Urothelium cell line (cell line): Measurements from ENCODE around the gene GRAMD1A.
"Not testable (repeated sequence)": the region's sequence is repeated elsewhere in the genome, so short reads cannot be mapped to it uniquely, and the experiment has no call there.

Source experiments
- DNase-seq: peaks from one replicate; pipeline ENCODE4 v3.0.0; 2011; ENCODE audit warnings: low spot score, mixed read lengths
- FAIRE-seq: peaks from 2 replicates; lab custom pipeline; 2011; peaks lifted over from hg19 to GRCh38; lab: Jason Lieb, UNC

Gene GRAMD1A

GRCh38 chr19:34999498-35000337 lies at the start of gene GRAMD1A:
TSS of gene GRAMD1A (plus strand) at chr19:35000323. CDS start at chr19:35000479, 156 bp downstream.
- FAIRE-seq (peak; percentile 92), DNase-seq (peak; percentile 96)

GRCh38 chr19:34953092-34953491 lies 47.0 kb upstream of the GRAMD1A start:
- DNase-seq, result no peak
- FAIRE-seq, result no peak

GRCh38 chr19:34957830-34958751 lies 42.0 kb upstream of the GRAMD1A start:
- no peak for FAIRE-seq
- no peak for DNase-seq

GRCh38 chr19:34959021-34959420 lies 41.1 kb upstream of the GRAMD1A start:
- no peak for DNase-seq
- FAIRE-seq, result no peak

- DNase-seq, result peak; percentile 75
- no peak for FAIRE-seq
Measured at GRCh38 chr19:34960103-34960805, 39.9 kb upstream of the GRAMD1A start.

GRCh38 chr19:34960940-34961679 lies 39.0 kb upstream of the GRAMD1A start:
- no peak for DNase-seq
- no peak for FAIRE-seq

- FAIRE-seq, result no peak
- DNase-seq, result no peak
Measured at GRCh38 chr19:34961775-34962686, 38.1 kb upstream of the GRAMD1A start.

- DNase-seq (no peak), FAIRE-seq (no peak)
Measured at GRCh38 chr19:34962687-34963572, 37.2 kb upstream of the GRAMD1A start.

GRCh38 chr19:34963573-34964406 lies 36.3 kb upstream of the GRAMD1A start, which contains the start of gene ZNF792:
TSS of gene ZNF792 (minus strand) at chr19:34964229. CDS start at chr19:34963662, 567 bp downstream.
- no peak for FAIRE-seq
- peak; percentile 79 for DNase-seq

- FAIRE-seq (no peak), DNase-seq (no peak)
Measured at GRCh38 chr19:34964598-34964997, 35.5 kb upstream of the GRAMD1A start.

- DNase-seq, FAIRE-seq: not testable (repeated sequence)
Measured at GRCh38 chr19:34965505-34965904, 34.6 kb upstream of the GRAMD1A start.

GRCh38 chr19:34967551-34967950 lies 32.6 kb upstream of the GRAMD1A start:
- no peak for DNase-seq
- FAIRE-seq, result no peak

- DNase-seq, result no peak
- no peak for FAIRE-seq
Measured at GRCh38 chr19:34969721-34970120, 30.4 kb upstream of the GRAMD1A start.

GRCh38 chr19:34970185-34970780 lies 29.8 kb upstream of the GRAMD1A start:
- FAIRE-seq, DNase-seq: not testable (repeated sequence)

GRCh38 chr19:34972163-34972705 lies 27.9 kb upstream of the GRAMD1A start:
- FAIRE-seq (no peak), DNase-seq (no peak)

GRCh38 chr19:34974646-34975045 lies 25.5 kb upstream of the GRAMD1A start:
- FAIRE-seq (no peak), DNase-seq (no peak)

GRCh38 chr19:34975056-34975455 lies 25.1 kb upstream of the GRAMD1A start:
- DNase-seq, result no peak
- no peak for FAIRE-seq
